Left renal cortex interstitium (tissue), 4 donors: ENCODE results near the gene DPY30. TPM values are rescaled to one million over a fixed set of nuclear protein-coding genes. Genes with fewer than 3 reads are reported as not detected.

ENCODE experiments used
- DNase-seq, 4 donors: peaks; one replicate each; pipeline ENCODE4 v3.0.0-alpha.2; 2013; ENCODE audit warnings: low read depth in 4 of 4, low spot score in 2 of 4, missing footprints in 1 of 4
- polyA plus RNA-seq, 4 donors: library from polyadenylated mRNA; unstranded; fragments of 120-200 nt; gene quantifications; one replicate each; pipeline ENCODE4 v1.2.1, GENCODE V29; 2013; ENCODE audit not compliant: insufficient read length in 4 of 4

Gene DPY30
- polyA plus RNA-seq, 4 donors, result 95.1 to 109 (median 106) TPM

DNA sequence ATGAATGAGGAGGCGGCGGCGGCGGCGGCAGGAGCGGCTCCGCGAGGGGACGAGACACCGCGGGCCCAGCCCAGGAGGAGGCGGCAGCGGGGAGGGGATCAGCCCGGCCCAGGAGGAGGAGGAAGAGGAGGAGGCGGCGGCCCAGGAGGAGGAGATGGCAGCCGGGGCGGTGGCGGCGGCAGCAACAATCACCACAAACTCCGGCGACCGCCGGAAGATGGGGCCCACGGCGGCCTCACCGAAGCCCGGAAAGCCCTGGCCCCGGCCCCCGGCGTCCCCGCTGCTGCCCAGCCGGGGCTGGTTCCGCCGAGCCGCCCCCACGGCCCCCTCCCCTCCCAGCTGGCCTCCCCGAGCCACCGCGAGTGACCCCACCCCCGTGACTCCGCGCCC is 29.3 kb downstream of the DPY30 start:
- peak in 1 of 4 donors; percentile 8 for DNase-seq

DNA sequence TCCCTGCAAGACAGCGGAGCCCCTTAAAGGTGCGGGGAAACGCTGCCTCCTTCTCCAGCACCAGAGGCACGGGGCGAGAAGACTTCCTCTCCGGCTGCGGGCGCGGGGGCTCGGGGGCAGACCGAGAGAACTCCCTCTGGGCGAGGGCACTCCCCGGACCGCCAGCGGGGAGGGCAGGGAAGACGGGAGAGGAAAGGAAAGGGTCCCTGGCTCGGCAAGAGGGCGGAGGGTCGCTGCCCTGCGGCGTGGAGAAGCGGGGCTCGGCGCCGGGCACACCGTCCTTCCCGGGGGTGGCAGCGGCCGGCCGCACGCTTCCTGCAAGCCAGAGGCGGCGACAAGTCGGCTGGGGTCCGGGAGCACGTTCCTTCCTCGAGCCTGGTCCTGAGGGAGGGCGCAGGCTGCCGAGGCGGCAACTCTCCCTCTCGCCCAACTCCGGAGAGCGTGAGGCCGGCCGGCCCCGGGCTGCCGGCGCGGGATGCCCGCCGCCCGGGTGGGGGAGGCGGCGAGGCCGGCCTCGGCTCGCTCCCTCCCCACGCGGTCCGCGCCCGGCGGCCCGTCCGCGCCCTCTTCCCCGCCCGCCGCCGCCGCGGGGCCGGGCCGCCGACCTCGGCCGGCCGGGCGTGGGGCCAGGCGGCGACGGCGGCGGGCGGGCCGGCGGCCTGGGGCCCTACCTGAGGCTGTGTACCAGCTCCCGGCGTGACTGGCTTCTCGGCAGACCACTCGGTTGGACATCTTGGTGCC is 29.9 kb downstream of the DPY30 start:
- DNase-seq, result peak in 2 of 4 donors; percentile 9 to 13

DNA sequence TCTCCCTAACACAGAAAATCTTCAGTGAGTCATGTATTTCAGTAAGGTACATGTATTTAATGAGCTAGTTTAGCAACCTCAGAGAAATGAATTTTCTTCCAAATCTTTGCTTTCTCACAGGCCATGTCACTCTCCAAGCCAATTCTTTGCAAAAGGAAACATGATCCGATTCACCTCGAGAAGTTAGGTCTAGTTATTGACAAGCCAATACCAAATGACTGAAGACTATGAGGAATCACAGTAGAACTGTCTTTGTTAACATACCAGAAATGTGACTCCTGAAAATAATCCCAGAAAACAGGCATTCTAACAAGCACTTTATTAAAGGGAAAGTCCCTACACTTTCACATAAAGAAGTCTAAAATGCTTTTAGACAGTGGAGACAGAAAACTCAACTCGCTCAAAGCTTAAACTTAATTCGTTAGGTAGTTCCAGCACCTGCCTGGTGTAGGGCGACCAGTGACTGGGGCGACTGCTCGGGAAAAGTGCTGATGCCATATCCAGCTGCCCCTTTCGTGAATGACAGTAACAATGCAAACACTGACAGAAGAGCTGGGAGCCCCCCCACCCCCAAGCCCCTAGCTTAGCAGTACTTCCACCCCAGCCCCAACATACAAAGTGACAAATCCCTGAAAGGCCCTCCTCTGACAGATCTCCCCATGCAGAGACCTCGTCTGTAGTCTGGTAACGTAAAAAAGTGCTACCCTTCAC is 30.6 kb downstream of the DPY30 start:
- peak in 2 of 4 donors; percentile 9 to 18 for DNase-seq

DNA sequence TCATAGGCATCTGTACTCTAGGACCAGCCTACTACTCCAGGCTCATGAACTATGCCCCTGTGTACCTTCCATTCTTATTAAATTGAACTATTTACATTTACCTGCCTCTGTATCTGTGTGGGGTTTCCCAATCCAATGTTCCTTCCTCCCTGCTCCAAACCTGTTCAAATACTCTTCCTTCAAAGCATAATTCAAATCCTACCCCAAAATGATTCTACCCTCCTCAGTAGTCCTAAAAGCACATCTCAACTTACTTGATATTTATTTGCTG is 32.5 kb downstream of the DPY30 start:
- no peak for DNase-seq

DNA sequence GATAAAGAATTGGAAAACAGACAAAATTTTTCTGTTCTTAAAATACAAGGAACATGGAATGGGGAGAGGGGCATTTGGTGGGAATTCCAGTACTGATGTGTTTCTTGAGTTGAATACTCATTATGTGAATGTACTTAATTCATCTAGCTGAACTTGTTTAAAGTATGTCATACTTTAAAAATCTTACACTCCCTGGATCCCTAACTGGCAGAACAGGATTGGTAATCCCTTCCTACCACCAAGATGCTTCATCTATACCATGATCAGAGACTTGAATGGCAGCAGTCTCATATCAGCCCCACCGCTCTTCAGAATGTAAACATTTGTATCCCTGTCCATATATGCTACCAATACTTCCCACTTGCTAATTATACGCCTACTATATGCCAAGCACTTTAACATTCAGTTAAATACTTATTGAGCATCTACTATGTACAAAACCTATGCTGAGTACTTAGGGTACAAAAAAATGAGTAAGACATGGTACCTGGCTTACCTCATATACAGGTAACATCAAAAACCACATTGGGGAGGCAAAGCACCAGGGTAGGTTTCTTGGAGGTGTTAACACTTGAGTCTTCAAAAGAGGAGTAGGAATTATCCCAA is 34.1 kb downstream of the DPY30 start:
- DNase-seq, result no peak

DNA sequence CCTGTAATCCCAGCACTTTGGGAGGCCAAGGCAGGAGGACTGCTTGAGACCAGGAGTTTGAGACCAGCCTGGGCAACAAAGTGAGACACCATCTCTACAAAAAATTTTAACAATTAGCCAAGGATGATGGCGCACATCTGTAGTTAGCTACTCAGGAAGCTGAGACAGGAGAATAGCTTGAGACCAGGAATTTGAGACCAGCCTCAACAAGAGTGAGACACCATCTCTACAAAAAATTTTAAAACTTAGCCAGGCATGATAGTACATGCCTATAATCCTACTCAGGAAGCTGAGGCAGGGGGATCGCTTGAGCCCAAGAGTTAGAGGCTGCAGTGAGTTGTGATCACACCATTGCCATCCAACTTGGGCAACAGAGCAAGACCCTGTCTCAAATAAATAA is 35.8 kb downstream of the DPY30 start:
- no peak for DNase-seq

DNA sequence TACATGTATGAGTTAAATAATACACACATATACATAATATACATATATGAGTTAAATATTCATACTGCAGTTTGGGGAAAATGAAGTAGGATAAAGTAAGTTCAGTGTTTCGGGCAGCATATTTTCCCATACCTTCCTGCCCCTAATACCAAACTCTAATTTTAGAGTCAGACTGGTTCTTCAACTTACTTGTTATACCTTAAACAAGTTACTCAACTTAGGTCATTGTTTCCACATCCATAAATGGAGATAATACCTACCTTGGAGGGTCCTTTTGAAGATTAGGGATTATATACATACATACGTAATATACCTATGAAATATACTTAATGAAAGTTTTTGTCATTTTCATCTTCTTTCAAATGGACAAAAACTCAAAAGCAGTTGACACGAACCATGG is 37.2 kb downstream of the DPY30 start:
- DNase-seq, result no peak

DNA sequence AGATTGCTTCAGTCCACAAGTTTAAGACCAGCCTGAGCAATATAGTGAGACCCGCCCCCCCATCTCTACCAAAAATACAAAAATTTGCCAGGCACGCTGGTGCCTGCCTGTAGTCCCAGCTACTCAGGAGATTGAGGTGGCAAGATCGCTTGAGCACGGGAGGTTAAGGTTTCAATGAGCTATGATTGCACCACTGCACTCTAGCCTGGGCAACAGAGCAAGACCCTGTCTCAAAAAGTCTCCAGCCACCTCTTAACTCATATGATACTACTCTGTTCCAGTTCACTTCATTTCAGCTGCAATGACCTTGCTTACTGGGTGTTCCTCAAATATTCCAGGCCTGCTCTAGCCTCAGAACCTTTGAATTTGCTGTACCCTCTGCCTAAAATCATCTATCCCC is 40.2 kb downstream of the DPY30 start:
- DNase-seq, result no peak

DNA sequence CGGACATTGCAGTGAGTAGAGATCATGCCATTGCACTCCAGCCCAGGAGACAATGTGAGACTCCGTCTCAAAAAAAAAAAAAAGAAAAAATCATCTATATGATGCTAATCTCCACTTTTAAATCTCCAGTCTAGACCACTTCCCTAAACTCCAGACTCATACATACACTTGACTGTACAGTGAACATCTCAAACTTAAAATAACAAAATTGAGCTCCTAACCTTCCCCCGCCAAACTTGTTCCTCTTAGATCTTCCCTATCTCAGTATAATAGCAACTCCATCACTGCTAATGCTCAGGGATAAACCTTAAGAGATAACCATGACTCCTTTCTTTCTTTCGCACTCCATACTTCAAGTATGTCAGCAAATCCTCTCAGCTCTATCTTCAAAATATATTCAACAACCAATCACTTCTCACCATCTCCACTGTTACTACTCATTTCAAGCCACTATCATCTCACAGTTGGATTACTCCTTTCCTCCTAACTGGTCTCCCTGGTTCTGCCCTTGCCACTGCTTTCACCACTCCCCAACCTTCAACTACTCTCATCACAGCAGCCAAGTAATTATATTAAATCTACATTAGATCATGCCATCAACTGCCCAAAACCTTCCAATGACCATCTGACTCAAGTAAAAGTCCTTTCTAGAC is 40.7 kb downstream of the DPY30 start:
- no peak for DNase-seq

DNA sequence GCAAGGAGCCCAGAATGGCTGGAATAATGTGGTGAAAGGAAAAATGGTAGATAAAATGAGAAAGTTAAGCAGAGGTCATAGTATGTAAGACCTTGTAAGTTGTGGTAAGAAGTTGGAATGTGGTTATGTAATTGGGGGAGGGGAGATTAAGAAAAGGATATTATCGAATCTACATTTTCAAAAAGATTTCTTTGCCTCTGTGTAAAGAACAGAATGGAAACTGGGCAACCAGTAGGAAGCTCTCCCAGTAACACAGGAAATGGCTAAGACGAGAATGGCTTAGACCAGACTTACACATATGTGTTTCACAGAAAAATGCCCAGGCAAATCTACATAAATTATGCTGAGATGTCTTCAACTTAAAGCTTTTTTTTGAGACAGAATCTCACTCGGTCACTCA is 42.0 kb downstream of the DPY30 start:
- DNase-seq, result no peak

DNA sequence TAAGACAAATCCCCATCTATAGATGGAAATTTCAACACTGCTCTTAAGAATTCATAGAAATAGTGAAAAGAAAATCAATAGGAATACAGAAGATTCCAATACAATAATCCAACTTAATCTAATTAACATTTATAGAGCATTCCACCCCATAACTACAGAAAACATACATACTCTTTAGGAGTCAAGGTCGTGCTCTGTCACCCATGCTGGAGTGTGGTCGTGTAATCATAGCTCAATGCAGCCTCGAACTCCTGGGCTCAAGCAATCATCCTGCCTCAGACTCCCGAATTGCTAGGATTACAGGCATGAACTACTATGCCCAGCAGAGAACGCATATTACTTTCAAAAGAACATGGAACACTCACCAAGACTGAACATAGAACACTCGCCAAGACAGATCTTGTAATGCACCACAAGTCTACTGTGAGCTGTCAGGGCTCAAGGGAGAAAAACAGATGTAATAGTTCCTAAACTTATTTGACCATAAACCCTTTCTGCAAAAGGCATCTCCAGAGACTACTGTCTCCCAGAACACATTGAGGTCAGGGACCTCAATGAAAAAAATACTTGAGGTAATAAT is 42.9 kb downstream of the DPY30 start:
- DNase-seq, result no peak

DNA sequence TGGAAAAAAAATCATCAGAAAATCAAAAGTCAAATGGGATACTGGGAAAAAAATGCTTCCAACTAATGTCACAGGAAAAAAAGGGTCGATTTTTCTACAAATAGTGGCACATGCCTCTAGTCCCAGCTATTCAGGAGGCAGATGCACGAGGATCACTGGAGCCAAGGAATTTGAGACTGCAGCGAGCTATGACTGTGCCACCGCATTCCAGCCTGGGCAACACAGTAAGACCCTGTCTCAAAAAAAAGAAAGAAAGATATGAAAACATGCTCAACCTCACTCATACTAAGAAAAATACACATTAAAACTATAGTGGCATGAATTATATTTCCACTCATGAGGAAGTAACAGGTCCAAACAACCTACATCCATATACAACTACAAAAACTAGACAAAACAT is 46.7 kb downstream of the DPY30 start:
- DNase-seq, result no peak

DNA sequence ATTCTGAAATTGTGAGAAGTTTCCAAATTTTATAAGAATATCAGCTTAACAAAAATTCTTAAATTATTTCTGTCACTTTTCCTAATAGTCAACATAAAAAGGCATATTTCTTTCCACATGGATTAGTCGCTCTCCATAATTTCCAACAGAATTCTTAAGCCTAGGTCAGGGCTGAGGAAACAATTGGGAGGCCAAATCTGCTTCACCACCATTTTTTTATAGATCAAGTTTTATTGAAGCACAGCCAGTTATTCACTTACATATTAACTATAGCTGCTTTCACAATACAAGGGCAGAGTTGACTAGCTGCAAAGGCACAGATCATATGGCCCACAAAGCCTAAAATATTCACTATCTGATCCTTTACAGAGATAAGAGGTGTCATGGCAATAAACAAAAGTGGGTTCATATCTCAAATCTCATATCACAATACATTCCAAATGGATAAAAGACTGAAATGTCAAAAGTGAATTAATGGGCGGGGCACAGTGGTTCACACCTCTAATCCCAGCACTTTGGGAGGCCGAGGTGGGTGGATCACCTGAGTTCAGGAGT is 47.5 kb downstream of the DPY30 start:
- DNase-seq, result no peak

DNA sequence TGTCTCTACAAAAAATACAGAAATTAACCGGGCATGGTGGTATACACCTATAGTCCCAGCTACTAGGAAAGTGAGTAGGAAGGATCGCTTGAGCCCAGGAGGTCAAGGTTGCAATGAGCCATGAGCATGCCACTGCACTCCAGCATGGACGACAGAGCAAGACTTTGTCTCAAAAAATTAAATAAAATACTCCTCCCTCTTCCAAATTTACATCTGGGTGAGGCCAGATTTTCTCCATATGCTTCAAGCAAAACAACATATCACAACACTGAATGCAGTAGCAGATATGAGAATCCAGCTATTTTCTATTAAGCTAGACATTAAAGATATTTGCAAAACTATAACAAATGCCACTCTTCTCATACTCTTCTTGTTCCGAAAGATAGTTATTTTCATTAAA is 49.7 kb downstream of the DPY30 start:
- DNase-seq, result no peak

DNA sequence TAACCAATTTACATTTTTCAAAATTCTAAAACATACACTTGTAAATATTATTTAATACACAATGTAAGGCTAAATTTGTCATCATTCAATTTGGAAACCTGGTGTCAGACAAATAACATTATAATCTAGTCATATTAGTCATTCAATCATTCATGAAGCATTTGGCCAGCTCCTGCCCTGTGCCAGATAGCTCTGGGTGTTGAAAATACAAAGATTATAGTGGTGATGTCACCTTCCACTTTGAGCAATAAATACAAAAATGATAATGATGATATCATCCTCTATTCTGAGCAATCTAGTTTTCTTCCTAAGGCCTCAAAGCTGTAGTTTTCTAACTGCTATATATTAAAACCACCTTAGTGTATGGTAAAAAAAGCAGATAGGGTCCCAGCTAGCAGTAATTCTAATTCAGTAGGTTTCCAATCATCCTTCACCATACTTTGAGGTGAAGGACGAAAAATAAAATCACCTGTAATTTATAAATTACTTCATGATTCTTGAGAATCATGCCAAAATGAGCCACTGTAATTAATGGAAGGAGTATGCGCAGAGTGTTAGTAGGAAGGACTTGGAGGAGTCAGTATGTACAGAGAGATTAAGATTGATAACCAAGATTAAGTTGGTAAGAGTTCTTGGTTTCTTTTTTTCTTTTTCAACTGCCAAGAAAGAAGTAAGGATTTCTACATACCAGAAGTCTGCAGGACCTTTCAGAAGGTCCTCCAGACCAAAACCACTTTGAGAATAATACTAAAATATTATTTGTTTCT is 52.0 kb downstream of the DPY30 start:
- no peak for DNase-seq

DNA sequence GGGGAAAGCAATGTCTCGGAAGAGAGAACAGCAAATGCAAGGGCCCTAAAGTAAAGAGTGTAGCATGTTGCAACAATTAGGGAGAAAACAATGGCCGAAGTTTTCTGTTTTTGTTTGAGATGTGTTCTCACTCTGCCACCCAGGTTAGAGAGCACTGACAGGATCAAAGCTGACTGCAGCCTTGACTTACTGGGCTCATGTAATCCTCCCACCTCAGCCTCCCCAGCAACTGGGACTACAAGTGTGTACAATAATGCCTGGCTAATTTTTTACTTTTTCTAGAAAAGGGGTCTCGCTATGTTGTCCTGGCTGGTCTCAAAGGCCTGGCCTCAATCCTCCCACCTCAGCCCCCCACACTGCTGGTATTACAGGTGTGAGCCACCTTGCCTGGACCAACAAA is 52.7 kb downstream of the DPY30 start:
- DNase-seq, result no peak

DNA sequence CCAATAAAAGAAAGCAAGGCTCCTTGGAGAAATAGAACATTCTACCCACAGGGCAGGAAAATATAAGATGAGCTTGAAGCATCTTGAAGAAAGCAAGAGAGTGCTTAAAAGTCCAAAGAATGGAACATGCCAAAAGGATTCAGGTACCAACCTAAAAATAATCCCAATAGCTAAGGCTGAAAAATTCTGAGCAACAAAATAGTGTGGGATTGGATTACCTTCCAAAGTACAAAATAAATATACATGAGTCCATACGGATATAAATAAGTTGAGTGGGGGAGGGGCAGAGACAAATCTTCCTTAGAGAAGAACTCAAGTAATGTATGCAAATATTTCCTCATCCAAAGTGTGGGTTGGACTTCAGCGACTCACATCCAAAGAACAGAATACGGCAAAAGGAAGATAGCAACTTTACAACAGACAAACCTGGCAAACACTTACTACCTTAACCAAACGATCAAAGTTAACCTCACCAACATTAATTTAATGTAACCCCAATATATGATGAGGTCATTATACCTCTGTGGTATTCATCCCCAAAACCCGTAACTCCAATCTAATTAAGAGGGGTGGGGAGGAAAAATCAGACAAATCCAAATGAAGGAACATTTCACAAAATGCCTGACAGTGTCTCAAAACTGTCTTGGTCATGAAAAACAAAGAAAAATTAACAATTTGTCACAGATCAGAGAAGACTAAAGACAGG is 55.7 kb downstream of the DPY30 start:
- no peak for DNase-seq

DNA sequence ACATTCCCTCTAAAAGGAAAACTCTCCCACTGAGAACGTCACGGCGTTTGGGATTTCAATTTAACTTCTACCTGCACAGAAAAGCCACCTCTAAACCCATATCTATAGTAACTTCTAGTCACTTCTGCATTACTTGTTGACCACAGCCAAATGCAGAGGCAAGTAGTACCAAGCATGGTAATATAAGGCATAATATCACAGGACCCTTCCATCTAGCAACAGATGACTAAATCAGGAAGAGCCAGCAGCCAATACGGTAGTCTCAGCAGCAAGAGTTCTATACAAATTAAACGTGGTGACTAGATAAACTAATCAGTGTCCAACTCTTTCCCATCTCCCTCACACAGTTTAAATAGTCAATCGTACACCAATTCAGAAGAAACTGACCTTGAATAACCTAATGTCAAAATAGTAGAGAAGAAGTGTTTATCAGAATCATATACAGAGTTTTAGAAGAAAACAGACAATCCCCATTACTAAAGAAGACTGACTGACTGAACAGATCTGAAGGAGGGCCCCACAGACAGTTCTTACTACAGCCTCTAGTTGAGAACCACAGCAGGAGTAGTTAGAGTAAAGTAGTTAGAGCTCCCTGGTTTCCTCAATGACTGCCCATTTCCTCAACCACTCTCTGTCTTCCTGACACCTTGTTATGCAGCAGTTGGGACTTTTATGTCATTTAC is 58.8 kb downstream of the DPY30 start:
- no peak for DNase-seq

DNA sequence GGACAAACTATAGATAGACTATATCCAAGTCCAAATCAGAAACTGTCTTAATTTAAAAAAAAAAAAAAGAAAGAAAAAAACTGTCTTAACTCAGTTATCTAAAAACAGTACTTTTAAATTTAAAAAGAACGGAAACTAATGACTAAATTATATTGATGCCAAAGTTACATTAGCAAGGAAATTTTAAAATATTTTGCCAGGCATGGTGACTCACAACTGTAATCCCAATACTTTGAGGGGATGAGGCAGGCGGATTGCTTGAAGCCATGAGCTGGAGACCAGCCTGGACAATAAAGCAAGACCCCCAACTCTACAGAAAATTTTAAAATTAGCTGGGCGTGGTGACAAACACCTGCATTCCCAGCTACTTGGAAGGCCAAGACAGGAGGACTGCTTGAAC is 59.6 kb downstream of the DPY30 start:
- no peak for DNase-seq
